ENCODE measurements around the gene CTTNBP2.

Gene CTTNBP2

DNA sequence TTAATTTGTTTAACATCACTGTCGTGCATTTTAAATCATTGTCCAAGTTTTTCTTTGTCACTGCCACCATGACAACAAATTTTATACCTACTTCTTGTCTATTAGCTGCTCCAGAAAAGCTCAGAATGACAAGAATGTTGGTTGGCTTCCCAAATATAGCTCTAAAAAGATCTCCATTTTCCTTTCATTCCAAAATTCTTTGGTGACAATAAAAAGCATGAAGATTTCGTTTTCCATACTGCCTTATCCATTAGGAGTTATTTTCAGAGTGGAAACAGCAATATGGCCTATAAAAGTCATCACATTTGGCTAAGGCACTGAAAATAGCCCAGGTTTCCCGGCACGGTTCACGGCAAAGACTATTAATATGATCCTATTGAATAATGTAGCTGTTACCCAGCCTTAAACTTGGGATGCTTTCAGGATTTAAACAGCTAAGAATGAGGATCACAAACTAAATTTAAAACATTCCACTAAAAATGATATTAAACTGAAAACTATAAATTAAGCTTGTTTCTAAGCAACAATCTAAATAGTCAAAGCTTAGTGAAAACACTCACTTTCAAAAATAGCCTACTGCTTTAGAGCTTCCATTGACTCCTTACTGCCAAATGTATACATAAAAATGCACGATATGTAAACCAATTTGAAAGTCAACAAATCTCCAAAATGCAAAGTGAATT is 2.7 kb downstream of the CTTNBP2 start:
- DNase-seq: no peak

- DNase-seq: no peak
Observed at GRCh38 chr7:117869374-117869773, 3.9 kb downstream of the CTTNBP2 start.

GRCh38 chr7:117863618-117864017 is 9.6 kb downstream of the CTTNBP2 start:
- no peak for DNase-seq

GRCh38 chr7:117862378-117862777 is 10.9 kb downstream of the CTTNBP2 start:
- no peak for DNase-seq

GRCh38 chr7:117859246-117859812 is 13.9 kb downstream of the CTTNBP2 start:
- DNase-seq: no peak

DNA sequence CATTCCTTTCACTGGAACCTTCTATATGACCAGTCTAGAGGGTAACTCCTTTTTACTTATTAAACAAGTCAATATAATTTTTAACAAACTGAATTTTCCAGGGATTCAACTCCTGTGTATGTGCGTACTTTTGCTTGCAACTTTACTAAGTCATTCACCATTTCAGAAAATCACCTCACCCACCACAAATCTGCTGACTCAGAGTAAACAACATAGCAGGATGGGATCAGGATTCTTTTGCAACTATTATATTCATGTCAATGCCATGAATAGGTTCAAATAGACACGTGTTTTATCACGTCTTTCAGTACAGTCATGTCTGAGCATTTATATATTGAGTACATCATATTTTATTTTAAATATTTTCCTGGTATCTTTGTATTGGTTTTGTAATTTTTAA is 14.5 kb downstream of the CTTNBP2 start:
- DNase-seq: no peak

GRCh38 chr7:117857718-117858117 is 15.5 kb downstream of the CTTNBP2 start:
- no peak for DNase-seq

GRCh38 chr7:117856196-117856595 is 17.0 kb downstream of the CTTNBP2 start:
- no peak for DNase-seq

- DNase-seq: no peak
Observed at GRCh38 chr7:117854186-117854585, 19.1 kb downstream of the CTTNBP2 start.

DNA sequence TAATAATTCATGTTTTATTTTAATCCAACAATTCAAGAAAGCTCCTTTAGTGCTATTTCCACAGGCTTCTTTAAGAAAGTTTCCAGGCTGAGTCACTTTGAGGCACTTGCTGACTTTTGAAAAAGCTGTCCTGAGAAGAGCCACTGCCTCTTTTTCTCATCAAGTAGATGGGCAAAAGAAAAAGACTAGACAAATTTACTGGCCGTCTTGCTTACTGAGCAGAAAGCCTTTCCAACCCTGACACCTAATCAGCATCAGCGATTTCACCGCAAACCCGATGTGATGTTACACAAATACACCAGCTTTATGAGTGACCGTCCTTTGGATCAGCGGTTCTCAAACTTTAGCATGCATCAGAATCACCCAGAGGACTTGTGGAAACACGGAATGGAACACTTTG is 24.3 kb downstream of the CTTNBP2 start:
- DNase-seq: no peak

GRCh38 chr7:117844678-117845077 is 28.6 kb downstream of the CTTNBP2 start:
- DNase-seq: no peak

- no peak for DNase-seq
Observed at GRCh38 chr7:117841611-117842010, 31.6 kb downstream of the CTTNBP2 start.

DNA sequence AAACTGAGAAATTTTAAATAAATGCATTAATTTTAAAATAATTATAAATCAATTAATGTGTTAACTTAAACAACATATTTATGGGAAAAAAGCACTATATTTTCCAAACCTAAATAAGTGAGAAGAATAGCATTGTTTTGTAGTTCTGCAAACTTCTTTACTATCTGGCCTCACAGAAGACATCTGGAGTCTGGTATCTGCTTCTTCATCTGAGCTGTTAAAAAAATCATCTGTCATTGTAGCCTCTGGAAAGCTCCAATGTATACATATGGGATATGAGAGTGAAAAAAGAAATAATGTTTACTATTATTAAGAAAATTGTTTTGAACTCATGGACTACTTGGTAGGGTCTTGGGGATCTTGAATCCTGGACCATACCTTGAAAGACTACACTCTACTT is 32.2 kb downstream of the CTTNBP2 start:
- DNase-seq: no peak

- DNase-seq: no peak
Observed at GRCh38 chr7:117839507-117839906, 33.7 kb downstream of the CTTNBP2 start.

DNA sequence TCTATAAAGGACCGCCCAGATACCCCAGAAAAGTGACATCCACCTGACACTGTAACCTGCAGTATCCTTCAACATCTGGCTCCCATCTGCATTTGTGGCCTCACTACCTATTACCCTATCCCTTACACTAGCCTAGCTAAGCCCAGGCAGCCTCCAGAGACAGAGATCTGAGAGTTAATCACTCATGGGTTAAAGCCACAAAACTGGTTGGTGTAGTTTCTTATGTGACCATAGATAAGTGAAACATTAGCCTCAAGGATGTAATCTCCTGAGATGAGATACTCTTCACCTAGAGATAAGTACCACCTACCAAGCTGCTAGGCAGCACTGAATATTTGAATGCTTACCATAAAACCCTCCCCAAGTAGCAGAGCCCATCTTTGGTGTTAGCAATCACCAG is 35.4 kb downstream of the CTTNBP2 start:
- DNase-seq: no peak

DNA sequence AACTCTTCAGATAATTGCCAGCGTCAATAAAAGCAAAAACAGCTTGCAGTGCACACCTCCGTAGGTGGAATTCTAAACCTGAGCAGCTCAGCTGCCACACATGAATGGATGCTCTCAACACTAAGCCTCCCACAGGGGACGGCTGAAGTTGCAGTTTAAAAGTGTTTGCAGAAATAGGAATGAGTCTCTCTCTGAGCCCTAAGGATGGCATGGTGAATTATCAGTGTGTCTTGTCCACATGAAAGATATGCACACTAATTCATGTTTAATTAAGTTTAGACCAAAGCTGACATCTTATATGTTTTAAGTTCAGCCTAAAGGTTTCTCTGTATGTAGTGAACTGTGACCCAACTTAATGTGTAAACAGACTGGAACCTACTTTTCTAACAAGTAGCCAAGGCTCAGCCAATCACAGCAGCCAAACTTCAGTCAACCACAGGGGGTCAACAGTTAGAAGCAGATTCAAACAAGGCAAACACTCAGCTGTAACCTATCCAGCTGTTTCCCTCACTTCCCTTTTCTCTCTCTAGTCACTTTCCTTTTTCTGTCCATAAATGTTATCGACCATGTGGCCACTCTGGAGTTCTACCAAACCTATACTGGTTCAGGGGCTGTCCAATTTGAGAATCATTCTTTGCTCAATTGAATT is 38.1 kb downstream of the CTTNBP2 start:
- DNase-seq: no peak

GRCh38 chr7:117830422-117830954 is 42.8 kb downstream of the CTTNBP2 start:
- DNase-seq: no peak

DNA sequence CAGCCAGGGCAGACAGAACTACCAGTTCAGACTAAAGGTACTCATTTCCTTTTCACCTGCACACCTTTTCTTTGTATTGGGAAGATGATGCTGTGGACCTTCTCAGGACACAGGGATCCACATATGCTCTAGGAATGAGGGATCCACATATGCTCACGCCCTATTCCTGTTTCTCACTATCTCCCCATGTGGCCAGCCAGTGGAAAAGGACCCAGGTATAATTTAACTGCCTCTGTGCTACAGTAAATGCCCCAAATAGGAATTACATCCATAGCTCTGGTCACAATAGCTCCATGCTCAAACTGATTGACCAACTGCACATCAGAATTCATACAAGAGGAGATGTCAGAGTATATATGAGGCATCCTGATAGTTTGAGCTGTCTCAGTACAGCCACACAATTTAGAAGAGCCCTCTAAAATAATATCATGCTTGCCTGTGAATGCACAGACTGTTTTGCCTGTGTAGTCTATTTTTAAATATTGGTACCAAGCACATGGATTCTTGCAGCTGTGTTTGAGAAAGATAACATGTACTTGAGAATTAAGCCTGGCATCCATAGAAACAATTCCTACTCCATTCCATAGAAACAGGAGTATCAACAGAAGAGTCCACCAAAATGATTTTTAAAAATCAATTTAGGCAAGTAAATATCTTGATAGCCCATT is 43.7 kb downstream of the CTTNBP2 start:
- no peak for DNase-seq

DNA sequence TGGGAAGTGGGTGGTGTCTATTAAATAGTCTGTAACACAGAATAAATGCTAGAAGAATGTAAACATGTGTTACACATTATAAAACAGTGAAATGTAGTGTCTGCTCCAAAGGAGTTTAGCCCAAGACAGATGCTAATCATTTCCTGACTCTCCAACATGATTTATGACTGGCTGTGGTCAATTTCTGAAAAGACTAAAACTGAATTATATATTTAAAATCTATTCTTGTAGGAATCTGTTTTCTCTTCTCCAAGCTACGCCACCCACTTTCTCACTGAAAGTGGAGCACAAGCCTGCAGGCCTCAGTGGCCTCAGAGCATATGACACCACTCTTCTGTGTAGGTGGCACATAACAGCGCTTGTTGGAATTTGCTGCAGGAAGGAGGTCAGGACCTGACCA is 44.4 kb downstream of the CTTNBP2 start:
- DNase-seq: no peak

DNA sequence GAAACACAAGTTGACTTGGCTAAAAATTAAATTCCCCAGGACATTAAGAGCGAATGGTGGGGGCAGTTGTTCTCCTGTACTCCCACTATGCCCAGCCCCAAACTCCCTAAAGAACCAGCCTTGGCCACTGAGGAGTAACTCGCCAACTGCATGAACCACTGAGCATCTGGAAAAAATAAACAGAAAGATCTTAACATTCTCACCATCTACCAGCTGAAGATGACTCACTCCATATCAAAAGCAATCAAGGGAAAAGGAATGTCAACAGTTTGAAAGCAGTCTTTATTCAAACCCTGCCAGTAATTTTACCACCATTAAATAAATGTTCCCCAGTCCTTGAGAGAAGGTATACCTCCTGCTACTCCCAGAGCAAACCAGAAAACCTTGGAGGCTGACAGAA is 45.4 kb downstream of the CTTNBP2 start:
- no peak for DNase-seq

DNA sequence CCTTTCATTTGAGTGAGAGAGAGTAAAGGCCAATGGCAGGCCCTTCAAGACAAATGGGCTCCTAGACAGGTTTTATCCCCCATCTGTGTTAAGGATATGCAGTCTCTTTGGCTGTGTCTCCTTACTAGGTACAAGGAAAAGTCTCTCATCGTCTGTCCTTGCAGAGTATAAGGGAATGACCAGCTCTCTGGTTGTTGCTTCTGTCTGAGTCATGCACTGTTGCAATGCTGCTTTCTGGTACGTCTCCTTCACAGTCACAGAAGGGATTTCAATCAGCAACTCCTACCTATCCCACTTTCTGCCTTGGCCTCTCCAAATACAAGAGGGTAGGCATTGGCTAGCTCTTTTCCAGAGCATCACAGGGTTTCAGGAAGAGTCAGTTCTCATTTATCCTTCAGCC is 48.1 kb downstream of the CTTNBP2 start:
- no peak for DNase-seq

- no peak for DNase-seq
Observed at GRCh38 chr7:117824592-117824991, 48.6 kb downstream of the CTTNBP2 start.

GRCh38 chr7:117819558-117819957 is 53.7 kb downstream of the CTTNBP2 start:
- DNase-seq: no peak

- no peak for DNase-seq
Observed at GRCh38 chr7:117818232-117818631, 55.0 kb downstream of the CTTNBP2 start.

Data from GOT3 (cell line).